Chondrocyte (in vitro differentiated cells): ENCODE measurements around the gene PLEKHD1. TPM values are rescaled to one million over a fixed set of nuclear protein-coding genes. Genes with fewer than 3 reads are reported as not detected.

ENCODE experiments used
- DNase-seq: peaks from one replicate; pipeline ENCODE4 v3.0.0; 2021; ENCODE audit warnings: mixed read lengths, low spot score
- H3K27ac Mint-ChIP-seq: one replicate; pipeline ENCODE4 v1.8.0; 2021; ENCODE audit warnings: mild to moderate bottlenecking, moderate library complexity, mixed read lengths; ENCODE audit not compliant: unreplicated experiment
- H3K27me3 Mint-ChIP-seq: 2 replicates; pipeline ENCODE4 v1.8.0; 2021; ENCODE audit warnings: low read depth, mixed read lengths
- H3K36me3 Mint-ChIP-seq: 2 replicates; pipeline ENCODE4 v1.8.0; 2021; ENCODE audit warnings: low read depth, mixed read lengths
- H3K4me1 Mint-ChIP-seq: 2 replicates; pipeline ENCODE4 v1.8.0; 2021; ENCODE audit warnings: low read depth, mild to moderate bottlenecking, mixed read lengths
- H3K4me3 Mint-ChIP-seq: one replicate; pipeline ENCODE4 v1.8.0; 2021; ENCODE audit warnings: mild to moderate bottlenecking, moderate library complexity, mixed read lengths; ENCODE audit not compliant: unreplicated experiment
- H3K9me3 Mint-ChIP-seq: 2 replicates; pipeline ENCODE4 v1.8.0; 2021; ENCODE audit warnings: low read depth, mixed read lengths
- CTCF ChIP-seq: fragments of 200-600 bp; sonication (generic); IDR thresholded peaks from 2 replicates; pipeline ENCODE4 v1.5.0; 2021; ENCODE audit warnings: antibody characterized with exemption, mild to moderate bottlenecking, moderate library complexity
- total RNA-seq: library from RNA; stranded (reverse); gene quantifications from 3 replicates; pipeline ENCODE4 v1.2.1, GENCODE V29; 2021

The PLEKHD1 gene
- total RNA-seq, 1 donor from 2014 or later: 0.15 TPM

GRCh38 chr14:69528143-69528542 lies 43.6 kb downstream of the PLEKHD1 start:
- Mint-ChIP-seq H3K9me3 (no peaks in the 10 kb centered on the region), H3K27me3 (peaks cover 39% of the 10 kb centered on the region), H3K36me3 (peaks cover 2% of the 10 kb centered on the region), H3K4me1 (no peaks in the 10 kb centered on the region), H3K4me3 (no peak overlapping the region), H3K27ac (no peak overlapping the region)
- no peak for TF ChIP-seq CTCF
- no peak for DNase-seq

GRCh38 chr14:69528930-69529329 lies 44.4 kb downstream of the PLEKHD1 start:
- H3K4me1 Mint-ChIP-seq: no peaks in the 10 kb centered on the region
- no peak overlapping the region for H3K4me3 Mint-ChIP-seq
- no peaks in the 10 kb centered on the region for H3K9me3 Mint-ChIP-seq
- H3K27ac Mint-ChIP-seq: no peak overlapping the region
- peaks cover 38% of the 10 kb centered on the region for H3K27me3 Mint-ChIP-seq
- DNase-seq: no peak
- TF ChIP-seq CTCF: no peak
- H3K36me3 Mint-ChIP-seq: peaks cover 2% of the 10 kb centered on the region

- Mint-ChIP-seq H3K27ac (no peak overlapping the region), H3K4me1 (no peaks in the 10 kb centered on the region), H3K27me3 (peaks cover 38% of the 10 kb centered on the region), H3K4me3 (no peak overlapping the region), H3K9me3 (no peaks in the 10 kb centered on the region), H3K36me3 (peaks cover 2% of the 10 kb centered on the region)
- no peak for DNase-seq
- no peak for TF ChIP-seq CTCF
Observed at GRCh38 chr14:69529563-69529962, 45.0 kb downstream of the PLEKHD1 start.

GRCh38 chr14:69530095-69530494 lies 45.6 kb downstream of the PLEKHD1 start:
- no peak overlapping the region for H3K4me3 Mint-ChIP-seq
- H3K27me3 Mint-ChIP-seq: peaks cover 33% of the 10 kb centered on the region
- no peak overlapping the region for H3K27ac Mint-ChIP-seq
- no peaks in the 10 kb centered on the region for H3K4me1 Mint-ChIP-seq
- no peaks in the 10 kb centered on the region for H3K9me3 Mint-ChIP-seq
- H3K36me3 Mint-ChIP-seq: no peaks in the 10 kb centered on the region
- DNase-seq: no peak
- TF ChIP-seq CTCF: no peak

GRCh38 chr14:69531135-69531534 lies 46.6 kb downstream of the PLEKHD1 start:
- H3K27ac Mint-ChIP-seq: no peak overlapping the region
- H3K4me1 Mint-ChIP-seq: no peaks in the 10 kb centered on the region
- no peaks in the 10 kb centered on the region for H3K36me3 Mint-ChIP-seq
- DNase-seq: no peak
- H3K4me3 Mint-ChIP-seq: no peak overlapping the region
- H3K27me3 Mint-ChIP-seq: peaks cover 25% of the 10 kb centered on the region
- TF ChIP-seq CTCF: no peak
- no peaks in the 10 kb centered on the region for H3K9me3 Mint-ChIP-seq
